ENCODE data around the gene RHEX. TPM values are rescaled to one million over a fixed set of nuclear protein-coding genes. Genes with fewer than 3 reads are reported as not detected.

The RHEX gene
- polyA plus RNA-seq, 1 donor = 0.45 TPM

- Histone ChIP-seq H3K9me3 (ENCODE audit: control insufficient read depth, low read depth, low read length) (no peaks in the 10 kb centered on the region), H3K27ac (ENCODE audit: low read length) (no peak overlapping the region), H3K36me3 (ENCODE audit: control insufficient read depth, insufficient read depth, low read length) (no peaks in the 10 kb centered on the region), H3K27me3 (ENCODE audit: control insufficient read depth, insufficient read depth, low read length) (no peaks in the 10 kb centered on the region), H3K4me3 (ENCODE audit: low read length) (no peak overlapping the region), H3K4me1 (ENCODE audit: control insufficient read depth, insufficient read depth, low read length) (no peaks in the 10 kb centered on the region)
- WGBS (ENCODE audit: insufficient coverage, low lambda C conversion rate) = no CpG with 5 or more reads among the region's 3 CpGs
- no peak for DNase-seq
Measured at GRCh38 chr1:206097381-206097780, 44.4 kb downstream of the RHEX start.

- Histone ChIP-seq H3K27me3 (ENCODE audit: control insufficient read depth, insufficient read depth, low read length) (no peaks in the 10 kb centered on the region), H3K27ac (ENCODE audit: low read length) (no peak overlapping the region), H3K4me3 (ENCODE audit: low read length) (no peak overlapping the region), H3K4me1 (ENCODE audit: control insufficient read depth, insufficient read depth, low read length) (no peaks in the 10 kb centered on the region), H3K36me3 (ENCODE audit: control insufficient read depth, insufficient read depth, low read length) (no peaks in the 10 kb centered on the region), H3K9me3 (ENCODE audit: control insufficient read depth, low read depth, low read length) (no peaks in the 10 kb centered on the region)
- WGBS (ENCODE audit: insufficient coverage, low lambda C conversion rate) = 93% methylated on average over 2 of the region's 9 CpGs
- DNase-seq = no peak
Measured at GRCh38 chr1:206098242-206098919, 45.4 kb downstream of the RHEX start.

GRCh38 chr1:206100226-206100815 lies 47.3 kb downstream of the RHEX start:
- no CpG with 5 or more reads among the region's 1 CpG for WGBS (ENCODE audit: insufficient coverage, low lambda C conversion rate)
- no peaks in the 10 kb centered on the region for H3K36me3 ChIP-seq (ENCODE audit: control insufficient read depth, insufficient read depth, low read length)
- H3K4me1 ChIP-seq (ENCODE audit: control insufficient read depth, insufficient read depth, low read length) = no peaks in the 10 kb centered on the region
- no peaks in the 10 kb centered on the region for H3K27me3 ChIP-seq (ENCODE audit: control insufficient read depth, insufficient read depth, low read length)
- no peak for DNase-seq
- no peak overlapping the region for H3K27ac ChIP-seq (ENCODE audit: low read length)
- no peak overlapping the region for H3K4me3 ChIP-seq (ENCODE audit: low read length)
- no peaks in the 10 kb centered on the region for H3K9me3 ChIP-seq (ENCODE audit: control insufficient read depth, low read depth, low read length)

GRCh38 chr1:206101351-206102045 lies 48.5 kb downstream of the RHEX start:
- Histone ChIP-seq H3K27me3 (ENCODE audit: control insufficient read depth, insufficient read depth, low read length) (no peaks in the 10 kb centered on the region), H3K9me3 (ENCODE audit: control insufficient read depth, low read depth, low read length) (no peaks in the 10 kb centered on the region), H3K36me3 (ENCODE audit: control insufficient read depth, insufficient read depth, low read length) (no peaks in the 10 kb centered on the region), H3K4me3 (ENCODE audit: low read length) (no peak overlapping the region), H3K4me1 (ENCODE audit: control insufficient read depth, insufficient read depth, low read length) (no peaks in the 10 kb centered on the region), H3K27ac (ENCODE audit: low read length) (no peak overlapping the region)
- no peak for DNase-seq
- WGBS (ENCODE audit: insufficient coverage, low lambda C conversion rate) = no CpG with 5 or more reads among the region's 6 CpGs

GRCh38 chr1:206102292-206102936 lies 49.4 kb downstream of the RHEX start:
- Histone ChIP-seq H3K36me3 (ENCODE audit: control insufficient read depth, insufficient read depth, low read length) (no peaks in the 10 kb centered on the region), H3K4me3 (ENCODE audit: low read length) (no peak overlapping the region), H3K4me1 (ENCODE audit: control insufficient read depth, insufficient read depth, low read length) (no peaks in the 10 kb centered on the region), H3K27ac (ENCODE audit: low read length) (no peak overlapping the region), H3K27me3 (ENCODE audit: control insufficient read depth, insufficient read depth, low read length) (no peaks in the 10 kb centered on the region), H3K9me3 (ENCODE audit: control insufficient read depth, low read depth, low read length) (no peaks in the 10 kb centered on the region)
- no peak for DNase-seq

GRCh38 chr1:206103979-206104378 lies 51.0 kb downstream of the RHEX start:
- no peaks in the 10 kb centered on the region for H3K9me3 ChIP-seq (ENCODE audit: control insufficient read depth, low read depth, low read length)
- H3K27ac ChIP-seq (ENCODE audit: low read length) = no peak overlapping the region
- H3K36me3 ChIP-seq (ENCODE audit: control insufficient read depth, insufficient read depth, low read length) = no peaks in the 10 kb centered on the region
- no peak for DNase-seq
- WGBS (ENCODE audit: insufficient coverage, low lambda C conversion rate) = no CpG with 5 or more reads among the region's 10 CpGs
- no peaks in the 10 kb centered on the region for H3K27me3 ChIP-seq (ENCODE audit: control insufficient read depth, insufficient read depth, low read length)
- H3K4me3 ChIP-seq (ENCODE audit: low read length) = no peak overlapping the region
- H3K4me1 ChIP-seq (ENCODE audit: control insufficient read depth, insufficient read depth, low read length) = no peaks in the 10 kb centered on the region

- Histone ChIP-seq H3K4me3 (ENCODE audit: low read length) (no peak overlapping the region), H3K4me1 (ENCODE audit: control insufficient read depth, insufficient read depth, low read length) (no peaks in the 10 kb centered on the region), H3K36me3 (ENCODE audit: control insufficient read depth, insufficient read depth, low read length) (no peaks in the 10 kb centered on the region), H3K27me3 (ENCODE audit: control insufficient read depth, insufficient read depth, low read length) (no peaks in the 10 kb centered on the region), H3K27ac (ENCODE audit: low read length) (no peak overlapping the region), H3K9me3 (ENCODE audit: control insufficient read depth, low read depth, low read length) (no peaks in the 10 kb centered on the region)
- no CpG with 5 or more reads among the region's 4 CpGs for WGBS (ENCODE audit: insufficient coverage, low lambda C conversion rate)
- no peak for DNase-seq
Measured at GRCh38 chr1:206105464-206105995, 52.6 kb downstream of the RHEX start.

GRCh38 chr1:206106328-206107167 lies 53.6 kb downstream of the RHEX start:
- Histone ChIP-seq H3K36me3 (ENCODE audit: control insufficient read depth, insufficient read depth, low read length) (no peaks in the 10 kb centered on the region), H3K27me3 (ENCODE audit: control insufficient read depth, insufficient read depth, low read length) (no peaks in the 10 kb centered on the region), H3K27ac (ENCODE audit: low read length) (no peak overlapping the region), H3K4me1 (ENCODE audit: control insufficient read depth, insufficient read depth, low read length) (no peaks in the 10 kb centered on the region), H3K9me3 (ENCODE audit: control insufficient read depth, low read depth, low read length) (no peaks in the 10 kb centered on the region), H3K4me3 (ENCODE audit: low read length) (no peak overlapping the region)
- DNase-seq = peak; percentile 60 to 63
- 100% methylated on average over 1 of the region's 8 CpGs for WGBS (ENCODE audit: insufficient coverage, low lambda C conversion rate)

GRCh38 chr1:206107168-206107544 lies 54.2 kb downstream of the RHEX start:
- no peaks in the 10 kb centered on the region for H3K27me3 ChIP-seq (ENCODE audit: control insufficient read depth, insufficient read depth, low read length)
- DNase-seq = no peak
- no peak overlapping the region for H3K4me3 ChIP-seq (ENCODE audit: low read length)
- no peaks in the 10 kb centered on the region for H3K9me3 ChIP-seq (ENCODE audit: control insufficient read depth, low read depth, low read length)
- no peak overlapping the region for H3K27ac ChIP-seq (ENCODE audit: low read length)
- no peaks in the 10 kb centered on the region for H3K4me1 ChIP-seq (ENCODE audit: control insufficient read depth, insufficient read depth, low read length)
- WGBS (ENCODE audit: insufficient coverage, low lambda C conversion rate) = no CpG with 5 or more reads among the region's 7 CpGs
- H3K36me3 ChIP-seq (ENCODE audit: control insufficient read depth, insufficient read depth, low read length) = no peaks in the 10 kb centered on the region

- H3K4me1 ChIP-seq (ENCODE audit: control insufficient read depth, insufficient read depth, low read length) = peaks cover 3% of the 10 kb centered on the region
- no peak overlapping the region for H3K4me3 ChIP-seq (ENCODE audit: low read length)
- no peaks in the 10 kb centered on the region for H3K9me3 ChIP-seq (ENCODE audit: control insufficient read depth, low read depth, low read length)
- no peaks in the 10 kb centered on the region for H3K27me3 ChIP-seq (ENCODE audit: control insufficient read depth, insufficient read depth, low read length)
- no peak for DNase-seq
- no CpG with 5 or more reads among the region's 2 CpGs for WGBS (ENCODE audit: insufficient coverage, low lambda C conversion rate)
- H3K36me3 ChIP-seq (ENCODE audit: control insufficient read depth, insufficient read depth, low read length) = no peaks in the 10 kb centered on the region
- H3K27ac ChIP-seq (ENCODE audit: low read length) = no peak overlapping the region
Measured at GRCh38 chr1:206108635-206109034, 55.7 kb downstream of the RHEX start.

All from large intestine (tissue), 3 donors.